ENCODE data around the gene SEMA3G. TPM values are rescaled to one million over a fixed set of nuclear protein-coding genes. Genes with fewer than 3 reads are reported as not detected.

Gene SEMA3G
- total RNA-seq, 1 experiment from 2014 or later, result 0.33 TPM

- TF ChIP-seq, protein P1, sequence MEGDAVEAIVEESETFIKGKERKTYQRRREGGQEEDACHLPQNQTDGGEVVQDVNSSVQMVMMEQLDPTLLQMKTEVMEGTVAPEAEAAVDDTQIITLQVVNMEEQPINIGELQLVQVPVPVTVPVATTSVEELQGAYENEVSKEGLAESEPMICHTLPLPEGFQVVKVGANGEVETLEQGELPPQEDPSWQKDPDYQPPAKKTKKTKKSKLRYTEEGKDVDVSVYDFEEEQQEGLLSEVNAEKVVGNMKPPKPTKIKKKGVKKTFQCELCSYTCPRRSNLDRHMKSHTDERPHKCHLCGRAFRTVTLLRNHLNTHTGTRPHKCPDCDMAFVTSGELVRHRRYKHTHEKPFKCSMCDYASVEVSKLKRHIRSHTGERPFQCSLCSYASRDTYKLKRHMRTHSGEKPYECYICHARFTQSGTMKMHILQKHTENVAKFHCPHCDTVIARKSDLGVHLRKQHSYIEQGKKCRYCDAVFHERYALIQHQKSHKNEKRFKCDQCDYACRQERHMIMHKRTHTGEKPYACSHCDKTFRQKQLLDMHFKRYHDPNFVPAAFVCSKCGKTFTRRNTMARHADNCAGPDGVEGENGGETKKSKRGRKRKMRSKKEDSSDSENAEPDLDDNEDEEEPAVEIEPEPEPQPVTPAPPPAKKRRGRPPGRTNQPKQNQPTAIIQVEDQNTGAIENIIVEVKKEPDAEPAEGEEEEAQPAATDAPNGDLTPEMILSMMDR (IDR thresholded peaks at IDR 0.05; ENCODE audit: unreplicated experiment), result no peak
- no peaks in the 10 kb centered on the region for H3K9me3 Mint-ChIP-seq (ENCODE audit: low read depth, unreplicated experiment)
- H3K36me3 Mint-ChIP-seq (ENCODE audit: insufficient read depth, unreplicated experiment), result peaks cover 4% of the 10 kb centered on the region
- H3K27ac Mint-ChIP-seq (ENCODE audit: unreplicated experiment), result no peak overlapping the region
- no peak overlapping the region for H3K4me3 Mint-ChIP-seq (ENCODE audit: low read depth, unreplicated experiment)
- no peaks in the 10 kb centered on the region for H3K27me3 Mint-ChIP-seq (ENCODE audit: unreplicated experiment)
- intact Hi-C loops (cut with micrococcal nuclease; ENCODE audit: unreplicated experiment), result no loop called here
- no peak for DNase-seq
- BruUV-seq (replicated peaks), result no TSS peak
- no peaks in the 10 kb centered on the region for H3K4me1 Mint-ChIP-seq (ENCODE audit: low read depth, unreplicated experiment)
- CTCF ChIA-PET, result interaction anchor here (0.7 kb wide), 1 partner anchor 144 kb away, joined by 4 read pairs; no protein-coding TSS in a partner anchor
Observed at GRCh38 chr3:52388348-52388821, 56.5 kb downstream of the SEMA3G start.

DNA sequence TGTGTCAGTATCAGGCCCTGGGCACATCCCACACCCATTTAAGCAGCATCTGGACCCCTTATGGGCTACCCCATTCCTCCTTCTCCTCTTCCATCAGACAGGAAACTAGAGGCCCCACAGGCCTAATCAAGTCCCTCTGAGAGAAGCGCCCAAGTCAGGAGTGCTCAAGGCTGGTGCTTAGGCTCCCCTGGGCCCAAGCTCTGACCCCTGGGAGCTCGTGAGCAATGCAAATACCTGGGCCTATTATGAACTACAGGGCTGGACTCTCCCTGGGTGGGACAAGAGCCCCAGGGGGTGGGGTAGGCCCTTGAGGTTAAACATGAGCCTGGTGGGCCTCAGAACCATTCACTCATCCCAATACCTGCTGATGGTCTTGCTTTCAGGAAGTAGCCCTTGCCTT, 57.4 kb downstream of the SEMA3G start:
- Mint-ChIP-seq H3K27ac (ENCODE audit: unreplicated experiment) (no peak overlapping the region), H3K4me3 (ENCODE audit: low read depth, unreplicated experiment) (no peak overlapping the region), H3K36me3 (ENCODE audit: insufficient read depth, unreplicated experiment) (no peaks in the 10 kb centered on the region), H3K27me3 (ENCODE audit: unreplicated experiment) (no peaks in the 10 kb centered on the region), H3K9me3 (ENCODE audit: low read depth, unreplicated experiment) (no peaks in the 10 kb centered on the region), H3K4me1 (ENCODE audit: low read depth, unreplicated experiment) (no peaks in the 10 kb centered on the region)
- intact Hi-C loops (cut with micrococcal nuclease; ENCODE audit: unreplicated experiment), result no loop called here
- BruUV-seq (replicated peaks), result no TSS peak
- TF ChIP-seq, protein P1 (IDR thresholded peaks at IDR 0.05; ENCODE audit: unreplicated experiment), result no peak
- CTCF ChIA-PET, result no interaction called here
- no peak for DNase-seq

GRCh38 chr3:52385157-52385556, 59.7 kb downstream of the SEMA3G start:
- no peak overlapping the region for H3K4me3 Mint-ChIP-seq (ENCODE audit: low read depth, unreplicated experiment)
- no peaks in the 10 kb centered on the region for H3K27me3 Mint-ChIP-seq (ENCODE audit: unreplicated experiment)
- H3K36me3 Mint-ChIP-seq (ENCODE audit: insufficient read depth, unreplicated experiment), result no peaks in the 10 kb centered on the region
- peak; percentile 41 for DNase-seq
- no peak overlapping the region for H3K27ac Mint-ChIP-seq (ENCODE audit: unreplicated experiment)
- CTCF ChIA-PET, result interaction anchor here (1.0 to 1.7 kb wide), 2 partner anchors 21 to 27 kb away, joined by 4 to 6 read pairs; no protein-coding TSS in a partner anchor
- H3K4me1 Mint-ChIP-seq (ENCODE audit: low read depth, unreplicated experiment), result no peaks in the 10 kb centered on the region
- H3K9me3 Mint-ChIP-seq (ENCODE audit: low read depth, unreplicated experiment), result no peaks in the 10 kb centered on the region
- no TSS peak for BruUV-seq (replicated peaks)
- TF ChIP-seq, protein P1 (IDR thresholded peaks at IDR 0.05; ENCODE audit: unreplicated experiment), result peak; percentile 27
- intact Hi-C loops (cut with micrococcal nuclease; ENCODE audit: unreplicated experiment), result no loop called here

DNA sequence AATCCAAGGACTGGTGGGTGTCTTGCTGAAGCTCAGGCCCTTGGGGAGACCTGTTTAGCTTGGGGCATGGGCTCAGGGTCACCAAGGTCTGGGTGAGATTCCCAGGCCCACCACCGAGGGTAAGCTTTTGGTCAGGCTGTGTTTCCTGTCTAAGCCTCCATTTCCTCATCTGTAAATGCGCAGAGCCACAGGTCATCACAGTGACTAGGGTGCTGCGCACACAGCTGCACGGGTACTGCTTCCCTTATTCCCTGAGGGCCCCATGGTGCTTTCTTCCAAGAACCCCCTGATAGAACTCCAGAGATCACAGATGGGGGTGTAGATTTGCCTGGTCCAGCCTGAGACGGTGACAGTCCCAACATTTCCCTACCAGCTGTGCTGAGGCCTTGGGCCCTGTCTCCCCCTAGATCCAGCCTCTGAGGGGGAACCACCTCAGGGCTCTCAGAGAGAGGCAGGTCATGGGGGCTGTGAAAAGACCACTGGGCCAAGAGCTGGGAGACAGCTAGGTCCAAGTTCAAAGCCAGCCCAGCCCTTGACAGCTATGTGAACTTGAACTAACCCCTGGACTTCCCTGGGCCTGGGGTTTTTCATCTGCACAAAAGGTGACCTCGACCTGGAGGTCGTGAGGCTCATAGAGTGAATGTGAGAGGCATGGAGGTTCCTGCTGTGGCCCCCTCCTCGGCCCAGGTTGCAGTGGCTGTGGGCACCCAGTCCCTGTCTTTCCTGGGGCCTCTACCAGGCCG, 60.7 kb downstream of the SEMA3G start:
- H3K9me3 Mint-ChIP-seq (ENCODE audit: low read depth, unreplicated experiment), result no peaks in the 10 kb centered on the region
- no peak for DNase-seq
- H3K4me1 Mint-ChIP-seq (ENCODE audit: low read depth, unreplicated experiment), result no peaks in the 10 kb centered on the region
- no TSS peak for BruUV-seq (replicated peaks)
- no peaks in the 10 kb centered on the region for H3K36me3 Mint-ChIP-seq (ENCODE audit: insufficient read depth, unreplicated experiment)
- no peaks in the 10 kb centered on the region for H3K27me3 Mint-ChIP-seq (ENCODE audit: unreplicated experiment)
- CTCF ChIA-PET, result interaction anchor here (1.0 to 1.7 kb wide), 2 partner anchors 20 to 28 kb away, joined by 4 to 6 read pairs; no protein-coding TSS in a partner anchor
- H3K27ac Mint-ChIP-seq (ENCODE audit: unreplicated experiment), result no peak overlapping the region
- intact Hi-C loops (cut with micrococcal nuclease; ENCODE audit: unreplicated experiment), result no loop called here
- no peak overlapping the region for H3K4me3 Mint-ChIP-seq (ENCODE audit: low read depth, unreplicated experiment)
- TF ChIP-seq, protein P1 (IDR thresholded peaks at IDR 0.05; ENCODE audit: unreplicated experiment), result no peak
